GM06990 (cell line): ENCODE measurements around the gene MAP2K7.

Experiments
- DNase-seq: peaks from one replicate; pipeline ENCODE4 v3.0.0-alpha.2; 2011; ENCODE audit not compliant: insufficient read length; ENCODE audit errors: extremely low read depth
- H3K27me3 ChIP-seq: replicated peaks from 2 replicates; pipeline ENCODE4 v1.6.0; 2011; ENCODE audit warnings: low read length; ENCODE audit not compliant: control insufficient read depth, insufficient read depth
- H3K36me3 ChIP-seq: 2 replicates; pipeline ENCODE4 v1.5.1; 2011; ENCODE audit warnings: low read length; ENCODE audit not compliant: control insufficient read depth, insufficient read depth
- H3K4me3 ChIP-seq: replicated peaks from 2 replicates; pipeline ENCODE4 v1.5.1; 2011; ENCODE audit warnings: low read depth, mild to moderate bottlenecking, control low read depth, low read length
- CTCF ChIP-seq: IDR thresholded peaks from 2 replicates; pipeline ENCODE4 v1.5.1; 2011; ENCODE audit warnings: low read length, control low read depth, mild to moderate bottlenecking, inconsistent platforms; ENCODE audit not compliant: insufficient read depth, poor library complexity, severe bottlenecking

MAP2K7 gene

GRCh38 chr19:7963566-7963965 lies 59.9 kb downstream of the MAP2K7 start:
- DNase-seq = no peak
- Histone ChIP-seq H3K36me3 (peaks cover 30% of the 10 kb centered on the region), H3K4me3 (no peak overlapping the region), H3K27me3 (no peaks in the 10 kb centered on the region)
- no peak for TF ChIP-seq CTCF
